PFSK-1 (cell line): ENCODE measurements around the gene SNAI1.

ENCODE experiments used
- POLR2AphosphoS5 ChIP-seq: IDR thresholded peaks from 2 replicates; pipeline ENCODE4 v1.6.1; 2012; ENCODE audit warnings: low read depth, mild to moderate bottlenecking, control low read depth, low read length, moderate library complexity
- REST ChIP-seq, 2 experiments: IDR thresholded peaks; 2 replicates each; pipeline versions ENCODE4 v1.6.1 to v1.8.0; 2011 to 2012; ENCODE audit warnings: low read depth in 2 of 2, low read length in 2 of 2, control low read depth in 1 of 2, inconsistent platforms in 1 of 2, mild to moderate bottlenecking in 1 of 2, moderate library complexity in 1 of 2; ENCODE audit not compliant: insufficient read depth in 1 of 2
- TAF1 ChIP-seq: IDR thresholded peaks from 2 replicates; pipeline ENCODE4 v1.6.1; 2012; ENCODE audit warnings: low read length, control low read depth, borderline replicate concordance; ENCODE audit not compliant: insufficient read depth

GRCh38 chr20:49945306-49945700, 37.5 kb upstream of the SNAI1 start:
- TF ChIP-seq POLR2AphosphoS5, result no peak
- no peak for TF ChIP-seq REST (IDR thresholded peaks at IDR 0.05; ENCODE audit: insufficient read depth in 1 of 2, low read depth in 2 of 2, low read length in 2 of 2)
- no peak for TF ChIP-seq TAF1
